VCaP (cell line): ENCODE data around the gene GATA5.

Experiments
- H3K27ac ChIP-seq: fragments of 450-650 bp; 2 replicates; pipeline ENCODE4 v1.5.1; 2017
- TF ChIP-seq, protein P1 (sequence below): fragments of 450-650 bp; conservative IDR thresholded peaks from 2 replicates; pipeline ENCODE4 v1.5.1; 2017; ENCODE audit warnings: mild to moderate bottlenecking, moderate library complexity

GATA5 gene

DNA sequence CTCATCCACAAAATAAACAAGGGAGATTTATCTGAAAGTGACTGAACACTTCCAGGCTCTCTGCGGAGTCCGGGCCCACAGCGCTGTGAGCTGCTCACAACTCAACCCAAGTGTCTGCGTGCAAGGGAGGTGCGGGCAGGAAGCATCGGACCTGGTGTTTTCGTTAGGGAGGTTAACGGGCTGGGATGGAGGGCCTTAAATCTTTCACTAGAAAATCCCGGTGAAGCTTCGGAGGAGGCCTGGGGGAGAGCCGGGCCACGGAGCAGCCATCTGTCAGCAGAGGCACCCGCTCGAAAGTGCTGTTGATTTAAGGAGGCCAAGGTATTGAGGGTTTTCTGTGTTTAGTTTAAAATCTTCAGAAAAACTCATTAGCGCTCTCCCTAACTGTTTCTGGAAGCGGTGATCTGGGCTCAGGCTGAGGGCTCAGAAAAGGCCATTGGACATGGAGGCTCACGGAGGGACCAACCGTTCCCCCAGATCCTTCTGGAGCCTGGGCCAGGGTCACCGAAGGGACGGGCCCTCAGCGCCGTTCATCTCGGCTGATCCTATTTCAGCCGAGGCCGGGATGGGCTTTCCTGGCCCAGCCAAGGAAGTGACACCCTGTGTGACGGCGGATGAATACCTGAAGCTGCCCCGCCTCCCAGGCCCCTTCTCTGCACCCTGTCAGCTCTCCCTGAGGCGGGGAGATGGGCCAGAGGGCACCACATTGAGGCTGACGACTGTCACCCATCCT, 20.7 kb downstream of the GATA5 start:
- TF ChIP-seq, protein P1, sequence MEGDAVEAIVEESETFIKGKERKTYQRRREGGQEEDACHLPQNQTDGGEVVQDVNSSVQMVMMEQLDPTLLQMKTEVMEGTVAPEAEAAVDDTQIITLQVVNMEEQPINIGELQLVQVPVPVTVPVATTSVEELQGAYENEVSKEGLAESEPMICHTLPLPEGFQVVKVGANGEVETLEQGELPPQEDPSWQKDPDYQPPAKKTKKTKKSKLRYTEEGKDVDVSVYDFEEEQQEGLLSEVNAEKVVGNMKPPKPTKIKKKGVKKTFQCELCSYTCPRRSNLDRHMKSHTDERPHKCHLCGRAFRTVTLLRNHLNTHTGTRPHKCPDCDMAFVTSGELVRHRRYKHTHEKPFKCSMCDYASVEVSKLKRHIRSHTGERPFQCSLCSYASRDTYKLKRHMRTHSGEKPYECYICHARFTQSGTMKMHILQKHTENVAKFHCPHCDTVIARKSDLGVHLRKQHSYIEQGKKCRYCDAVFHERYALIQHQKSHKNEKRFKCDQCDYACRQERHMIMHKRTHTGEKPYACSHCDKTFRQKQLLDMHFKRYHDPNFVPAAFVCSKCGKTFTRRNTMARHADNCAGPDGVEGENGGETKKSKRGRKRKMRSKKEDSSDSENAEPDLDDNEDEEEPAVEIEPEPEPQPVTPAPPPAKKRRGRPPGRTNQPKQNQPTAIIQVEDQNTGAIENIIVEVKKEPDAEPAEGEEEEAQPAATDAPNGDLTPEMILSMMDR = no peak
- H3K27ac ChIP-seq = no peak overlapping the region

DNA sequence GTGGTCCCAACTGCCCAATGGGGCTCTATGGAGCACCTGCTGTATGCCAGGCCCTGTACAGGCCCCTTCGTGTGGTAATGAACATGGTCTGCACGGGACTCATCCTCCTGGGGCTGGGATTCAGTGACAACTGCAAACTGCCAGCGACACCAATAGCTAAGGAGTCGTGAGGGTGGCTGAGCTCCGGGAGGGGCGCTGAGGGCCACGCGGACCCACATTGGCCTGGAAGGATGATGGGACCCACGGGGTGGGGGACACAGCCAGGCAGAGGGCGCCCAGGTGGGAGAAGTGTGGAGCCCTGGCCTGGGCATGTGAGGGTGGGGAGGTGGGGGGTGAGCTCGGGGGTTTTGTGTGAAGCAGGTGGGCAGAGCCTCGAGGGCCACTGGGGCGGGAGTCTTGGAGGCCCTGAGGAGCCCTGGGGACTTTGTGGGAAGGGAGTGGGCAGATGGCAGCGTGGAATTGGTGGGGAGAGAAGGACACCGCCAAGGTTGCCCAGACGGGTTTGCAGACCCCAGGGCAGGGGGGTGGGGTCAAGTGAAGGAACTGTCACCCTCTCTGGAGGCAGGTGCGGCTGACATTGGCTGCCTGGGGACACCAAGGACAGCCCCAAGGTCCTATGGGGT, 22.5 kb downstream of the GATA5 start:
- TF ChIP-seq, protein P1 = no peak

DNA sequence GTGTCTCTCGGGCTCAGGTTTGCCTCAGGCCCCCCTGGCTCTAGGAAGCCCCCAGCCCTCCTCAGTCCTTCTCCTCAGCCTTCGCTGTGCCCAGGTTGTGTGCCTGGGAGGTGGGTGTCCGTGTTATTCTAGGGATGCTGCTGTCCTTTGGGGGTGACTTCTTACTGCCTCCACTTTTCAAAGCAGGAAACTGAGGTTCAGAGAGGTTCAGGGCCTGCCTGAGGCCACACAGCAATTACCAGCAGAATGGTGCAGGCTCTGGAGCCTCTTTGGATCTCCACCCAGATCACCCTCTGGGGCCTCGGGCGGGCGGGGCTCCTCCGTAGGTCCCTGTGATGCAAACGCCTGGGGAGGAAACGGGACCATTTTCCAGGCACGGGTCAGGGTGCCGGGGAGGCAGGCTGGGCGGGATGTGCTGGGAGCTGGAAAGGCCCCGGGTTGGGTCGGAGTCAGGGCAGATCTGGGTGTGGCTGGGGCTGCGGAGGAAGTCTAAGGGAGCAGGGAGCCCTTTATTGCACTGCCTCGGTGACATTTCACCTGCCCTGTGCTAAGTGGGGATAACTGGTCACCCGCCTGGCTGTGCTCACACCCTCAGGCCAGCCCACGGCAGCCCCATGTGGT, 23.2 kb downstream of the GATA5 start:
- no peak overlapping the region for H3K27ac ChIP-seq
- TF ChIP-seq, protein P1 = no peak

More for the DNA sequence above, 22.5 kb downstream of the GATA5 start:
- H3K27ac ChIP-seq = no peak overlapping the region

DNA sequence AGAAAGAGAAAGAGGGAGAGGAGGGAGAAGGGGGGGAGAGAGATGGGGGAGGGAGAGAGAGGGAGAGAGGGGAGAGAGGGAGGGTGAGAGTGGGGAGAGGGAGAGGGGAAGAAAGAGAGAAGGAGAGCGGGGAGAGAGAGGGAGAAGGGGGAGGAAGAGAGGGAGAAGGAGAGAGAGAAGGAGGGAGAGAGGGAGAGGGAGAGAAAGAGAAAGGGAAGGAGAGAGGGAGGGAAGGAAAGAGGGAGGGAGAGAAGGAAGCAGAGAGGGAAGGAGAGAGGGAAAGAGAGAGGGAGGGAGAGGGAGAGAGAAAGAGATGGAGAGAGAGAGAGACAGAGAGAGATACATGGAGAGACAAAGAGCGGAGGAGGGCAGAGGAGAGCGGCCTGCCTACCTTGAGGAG, 23.8 kb downstream of the GATA5 start:
- TF ChIP-seq, protein P1 = no peak

DNA sequence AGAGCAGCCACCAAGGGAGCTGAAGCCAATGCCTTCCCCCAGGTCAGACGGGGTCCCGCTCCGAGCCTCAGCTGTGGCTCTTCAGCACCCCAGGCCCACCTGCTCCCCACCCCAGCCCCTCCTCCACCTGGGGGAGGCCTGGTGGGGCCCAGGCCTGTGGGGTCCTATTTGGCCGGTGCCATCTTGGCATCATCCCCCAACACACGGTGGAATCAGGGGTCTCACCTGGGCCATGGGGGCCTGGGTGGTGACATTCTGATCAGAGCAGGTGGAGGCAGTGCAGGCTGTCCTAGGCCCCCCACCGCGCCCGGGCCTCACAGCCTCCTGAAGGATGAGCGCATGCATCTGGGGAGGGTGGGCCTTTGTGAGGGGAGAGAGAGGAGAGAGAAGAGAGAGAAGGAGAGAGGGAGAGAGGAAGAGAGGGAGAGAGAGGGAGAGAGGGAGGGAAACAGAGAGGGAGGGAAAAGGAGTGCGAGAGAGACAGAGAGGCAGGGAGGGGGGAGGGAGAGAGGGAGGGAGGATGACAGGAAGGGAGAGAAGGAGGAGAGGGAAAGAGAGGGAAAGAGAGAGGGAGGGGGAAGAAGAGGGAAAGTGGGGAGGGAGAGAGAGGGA, 24.5 kb downstream of the GATA5 start:
- TF ChIP-seq, protein P1 = no peak
- H3K27ac ChIP-seq = no peak overlapping the region

More for the DNA sequence above, 23.8 kb downstream of the GATA5 start:
- no peak overlapping the region for H3K27ac ChIP-seq

DNA sequence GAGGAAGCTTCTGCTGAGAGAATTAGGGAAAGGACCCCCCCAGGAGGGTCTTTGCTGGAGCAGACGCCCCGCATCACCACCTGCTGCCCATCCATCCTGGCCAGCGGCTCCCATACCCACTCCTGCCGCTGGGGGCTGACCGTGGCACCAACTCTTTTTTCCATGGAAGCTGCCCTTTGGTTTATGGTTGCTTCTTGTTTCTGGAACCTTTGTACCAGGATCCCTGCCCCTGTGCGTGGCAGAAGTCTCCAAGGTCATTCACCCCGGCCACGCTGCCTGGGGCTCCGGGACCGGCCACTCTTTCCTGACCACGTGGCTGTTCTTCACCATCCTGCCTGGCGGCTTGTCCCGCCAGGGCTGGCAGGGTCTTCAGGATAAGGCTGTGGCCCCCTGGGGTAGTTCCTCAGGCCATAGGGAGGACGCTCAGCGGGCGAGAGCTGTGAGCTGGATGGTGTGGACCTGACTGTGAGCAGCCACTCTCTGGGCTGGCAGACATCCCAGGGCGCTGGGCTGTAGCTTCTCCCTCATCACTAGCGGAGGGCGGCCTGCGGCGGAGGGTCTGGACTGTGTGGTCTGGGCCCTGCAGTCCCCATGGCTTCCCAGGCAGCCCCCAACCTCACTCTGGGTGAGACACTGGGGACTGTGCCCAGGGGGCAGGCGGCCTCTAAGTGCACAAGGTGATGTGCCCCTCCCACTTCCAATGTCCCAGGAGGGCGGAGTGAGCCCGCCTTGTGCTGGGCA, 25.7 kb downstream of the GATA5 start:
- TF ChIP-seq, protein P1 = peak; percentile 32
- H3K27ac ChIP-seq = no peak overlapping the region

DNA sequence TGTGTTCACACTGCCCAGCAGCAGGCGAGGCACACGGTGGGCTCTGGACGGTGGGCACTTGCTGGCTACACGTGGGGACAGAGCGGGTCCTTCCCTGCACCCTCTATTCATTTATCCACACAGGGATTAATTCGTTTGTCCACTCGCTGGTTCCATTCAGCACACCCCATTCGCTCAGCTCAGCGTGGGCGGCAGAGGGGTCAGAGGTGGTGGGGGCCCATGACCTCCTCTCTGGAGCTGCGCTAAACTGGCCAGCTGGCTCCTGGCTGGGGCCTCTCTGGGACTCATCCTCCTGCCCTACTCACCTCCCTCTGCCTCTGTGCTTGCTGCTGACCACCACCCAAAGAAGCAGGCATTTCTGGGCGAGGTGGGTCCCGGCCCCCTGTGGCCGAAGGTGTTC, 27.0 kb downstream of the GATA5 start:
- H3K27ac ChIP-seq = no peak overlapping the region
- TF ChIP-seq, protein P1 = no peak
